HepG2 (cell line): Measurements from ENCODE around the gene TRIM54. TPM values are rescaled to one million over a fixed set of nuclear protein-coding genes. Genes with fewer than 3 reads are reported as not detected.

Experiments
- ATAC-seq: fragments of 200-7000 bp; cut with Tn5 transposase; 3 replicates; pipeline ENCODE4 v1.9.1; 2020; ENCODE audit warnings: mild to moderate bottlenecking, moderate library complexity
- BruUV-seq: library from RNA; stranded (reverse); fragments of 400-500 nt; replicated peaks from 2 replicates; lab custom pipeline; 2021; lab: Mats Ljungman, UMichigan
- CTCF ChIA-PET: fragments of 300-600 bp; formaldehyde crosslinking; extraction: SDS; loops from one replicate; lab custom pipeline; 2021; ENCODE audit warnings: low total read pairs, inconsistent platforms, low intra/inter-chr PET ratio; lab: Yijun Ruan, JAX
- POLR2A ChIA-PET: fragments of 350-600 bp; sonication (Branson Sonifier 250); formaldehyde crosslinking; loops from one replicate; lab custom pipeline; 2020; ENCODE audit warnings: antibody characterized with exemption, inconsistent platforms; lab: Yijun Ruan, JAX
- DNase-seq: peaks from one replicate; pipeline ENCODE4 v3.0.0-alpha.2; 2015; ENCODE audit warnings: low spot score
- FAIRE-seq: peaks from 3 replicates; lab custom pipeline; 2011; peaks lifted over from hg19 to GRCh38; lab: Jason Lieb, UNC
- H2AFZ ChIP-seq: one replicate; pipeline ENCODE4 v1.6.1; 2011; ENCODE audit warnings: low read length, inconsistent platforms
- H3K27ac ChIP-seq: fragments of 300-600 bp; 3 replicates; pipeline ENCODE4 v1.8.0; 2011; ENCODE audit warnings: mixed run types, mild to moderate bottlenecking, mixed read lengths, low read length, inconsistent platforms; ENCODE audit not compliant: insufficient read depth; ENCODE audit errors: extremely low read length
- H3K27me3 ChIP-seq, 2 experiments: fragments of 200-600 bp in 1 of 2; 2 replicates in 1 of 2; 3 replicates in 1 of 2; pipeline versions ENCODE4 v1.6.0 to v1.8.0; 2011; ENCODE audit warnings: low read length in 2 of 2, mild to moderate bottlenecking in 2 of 2, moderate library complexity in 2 of 2, inconsistent platforms in 1 of 2; ENCODE audit not compliant: insufficient read depth in 2 of 2, control insufficient read depth in 1 of 2
- H3K36me3 ChIP-seq, 2 experiments: fragments of 200-600 bp in 1 of 2; replicated peaks in 1 of 2; 2 replicates in 1 of 2; 3 replicates in 1 of 2; pipeline versions ENCODE4 v1.5.1 to v1.8.0; 2011; ENCODE audit warnings: low read length in 2 of 2, inconsistent platforms in 1 of 2; ENCODE audit not compliant: insufficient read depth in 2 of 2, control insufficient read depth in 1 of 2
- H3K4me1 ChIP-seq: 2 replicates; pipeline ENCODE4 v1.5.1; 2012; ENCODE audit warnings: low read length, inconsistent platforms; ENCODE audit not compliant: insufficient read depth
- H3K4me2 ChIP-seq: 2 replicates; pipeline ENCODE4 v1.6.0; 2011; ENCODE audit warnings: low read depth, low read length, inconsistent platforms
- H3K4me3 ChIP-seq, 3 experiments: fragments of 200-600 bp in 1 of 3; sonication (generic), shearing (Covaris generic) in 1 of 3; replicated peaks in 1 of 3; 2 replicates each; pipeline ENCODE4 v1.5.1; 2011 to 2016; ENCODE audit warnings: low read length in 3 of 3, inconsistent platforms in 2 of 3, low read depth in 2 of 3, mild to moderate bottlenecking in 2 of 3, control low read depth in 1 of 3, mixed read lengths in 1 of 3; ENCODE audit not compliant: insufficient read depth in 1 of 3
- H3K79me2 ChIP-seq: one replicate; pipeline ENCODE4 v1.6.1; 2011; ENCODE audit warnings: low read length, inconsistent platforms; ENCODE audit not compliant: insufficient read depth
- H3K9ac ChIP-seq: 2 replicates; pipeline ENCODE4 v1.6.0; 2011; ENCODE audit warnings: mild to moderate bottlenecking, low read depth, low read length, inconsistent platforms; ENCODE audit not compliant: insufficient read depth
- H3K9me3 ChIP-seq: 2 replicates; pipeline ENCODE4 v1.5.1; 2012; ENCODE audit warnings: mild to moderate bottlenecking, low read length
- H4K20me1 ChIP-seq: 2 replicates; pipeline ENCODE4 v1.6.0; 2011; ENCODE audit warnings: inconsistent platforms, mild to moderate bottlenecking, low read length, moderate library complexity; ENCODE audit not compliant: insufficient read depth
- FOXP4 ChIP-seq: sonication (generic); formaldehyde crosslinking; IDR thresholded peaks from 2 replicates; pipeline ENCODE4 v1.4.0; 2020; ENCODE audit warnings: missing genetic modification reagents
- GTF2F1 ChIP-seq: fragments of 150-350 bp; IDR thresholded peaks from 2 replicates; pipeline ENCODE4 v1.6.1; 2014; ENCODE audit warnings: low read length
- GZF1 ChIP-seq: sonication (generic); formaldehyde crosslinking; IDR thresholded peaks from 2 replicates; pipeline ENCODE4 v1.5.1; 2020; ENCODE audit warnings: mild to moderate bottlenecking, missing genetic modification reagents
- HDAC1 ChIP-seq: sonication (generic); formaldehyde crosslinking; IDR thresholded peaks from 2 replicates; pipeline ENCODE4 v1.5.1; 2020; ENCODE audit warnings: mild to moderate bottlenecking, missing genetic modification reagents
- HOXA3 ChIP-seq: sonication (generic); formaldehyde crosslinking; IDR thresholded peaks from 2 replicates; pipeline ENCODE4 v1.5.0; 2020; ENCODE audit warnings: missing genetic modification reagents
- ISL2 ChIP-seq: sonication (generic); formaldehyde crosslinking; IDR thresholded peaks from 2 replicates; pipeline ENCODE4 v1.5.0; 2020; ENCODE audit warnings: missing genetic modification reagents
- MEF2D ChIP-seq: sonication (generic); formaldehyde crosslinking; IDR thresholded peaks from 2 replicates; pipeline ENCODE4 v1.5.1; 2020; ENCODE audit warnings: mild to moderate bottlenecking, missing genetic modification reagents
- TCF7 ChIP-seq: sonication (generic); IDR thresholded peaks from 2 replicates; pipeline ENCODE4 v1.6.1; 2016; ENCODE audit warnings: antibody characterized with exemption, low read depth
- U2AF1 ChIP-seq: fragments of 200-400 bp; formaldehyde crosslinking; optimal IDR thresholded peaks from 2 replicates; pipeline ENCODE3; 2017; ENCODE audit warnings: mild to moderate bottlenecking, low read depth, low read length
- ZFP90 ChIP-seq: sonication (generic); formaldehyde crosslinking; IDR thresholded peaks from 2 replicates; pipeline ENCODE4 v1.8.0; 2022; ENCODE audit warnings: missing genetic modification reagents, mild to moderate bottlenecking, inconsistent platforms, borderline replicate concordance
- ZFX ChIP-seq: sonication (generic); formaldehyde crosslinking; IDR thresholded peaks from 2 replicates; pipeline ENCODE4 v1.4.0; 2020; ENCODE audit warnings: mild to moderate bottlenecking, low read depth, missing genetic modification reagents, moderate library complexity
- ZMAT3 ChIP-seq: sonication (generic); formaldehyde crosslinking; conservative IDR thresholded peaks from 2 replicates; pipeline ENCODE4 v1.7.0; 2021; ENCODE audit warnings: missing genetic modification reagents
- ZNF30 ChIP-seq: sonication (generic); formaldehyde crosslinking; IDR thresholded peaks from 2 replicates; pipeline ENCODE4 v1.5.0; 2020; ENCODE audit warnings: mild to moderate bottlenecking, missing genetic modification reagents
- ZNF329 ChIP-seq: sonication (generic); formaldehyde crosslinking; IDR thresholded peaks from 2 replicates; pipeline ENCODE4 v1.9.0; 2021; ENCODE audit warnings: low read depth, mild to moderate bottlenecking, missing genetic modification reagents
- ZNF367 ChIP-seq: sonication (generic); formaldehyde crosslinking; IDR thresholded peaks from 2 replicates; pipeline ENCODE4 v1.4.0; 2020; ENCODE audit warnings: missing genetic modification reagents, borderline replicate concordance
- ZNF510 ChIP-seq: sonication (generic); formaldehyde crosslinking; IDR thresholded peaks from 2 replicates; pipeline ENCODE4 v1.4.0; 2020; ENCODE audit warnings: low read depth, mild to moderate bottlenecking, missing genetic modification reagents
- ZNF543 ChIP-seq: sonication (generic); formaldehyde crosslinking; IDR thresholded peaks from 2 replicates; pipeline ENCODE4 v1.4.0; 2020; ENCODE audit warnings: mild to moderate bottlenecking, missing genetic modification reagents
- ZNF556 ChIP-seq: sonication (generic); formaldehyde crosslinking; IDR thresholded peaks from 2 replicates; pipeline ENCODE4 v1.4.0; 2020; ENCODE audit warnings: mild to moderate bottlenecking, missing genetic modification reagents, borderline replicate concordance
- ZNF564 ChIP-seq: sonication (generic); formaldehyde crosslinking; IDR thresholded peaks from 2 replicates; pipeline ENCODE4 v1.8.1; 2023; ENCODE audit warnings: mild to moderate bottlenecking, missing genetic modification reagents
- ZNF790 ChIP-seq: sonication (generic); formaldehyde crosslinking; IDR thresholded peaks from 2 replicates; pipeline ENCODE4 v1.8.0; 2022; ENCODE audit warnings: missing genetic modification reagents, mild to moderate bottlenecking, borderline replicate concordance
- WGBS: methylation state at CpG from one replicate; pipeline ENCODE4 v1.1.6; 2017; ENCODE audit warnings: low lambda C conversion rate; 5-methylcytosine and 5-hydroxymethylcytosine counted together
- in situ Hi-C: cut with HindIII; loops from 2 replicates; pipeline ENCODE4 v1.10.0; 2017; ENCODE audit warnings: low pct_unique_long_range_greater_than_20kb; ENCODE audit not compliant: extremely low pct_ligation_motif_present
- intact Hi-C: fragments of 100-400 bp; cut with micrococcal nuclease; formaldehyde crosslinking; loops from one replicate; pipeline ENCODE4 v1.10.0; 2022; ENCODE audit not compliant: unreplicated experiment
- polyA plus RNA-seq, 8 experiments: library from polyadenylated mRNA; depleted of rRNA in 3 of 8; stranded (reverse) in 7 of 8; unstranded in 1 of 8; fragments of >200 nt; fragmentation: Illumina TruSeq in 4 of 8; extraction: Trizol in 4 of 8; gene quantifications; 2 replicates each; pipeline versions ENCODE4 v1.2.1 to v1.2.3, GENCODE V29; 2011 to 2016; ENCODE audit warnings: low read depth in 4 of 8, missing spikeins in 1 of 8, mixed read lengths in 1 of 8; ENCODE audit not compliant: insufficient read depth in 1 of 8
- total RNA-seq, 5 experiments: library from RNA; depleted of rRNA; stranded (reverse); fragments of >200 nt; fragmentation: Illumina TruSeq; extraction: Trizol; gene quantifications; 2 replicates each; pipeline ENCODE4 v1.2.3, GENCODE V29; 2016; ENCODE audit warnings: low read depth in 1 of 5
- TF ChIP-seq, protein P1 (sequence below): sonication (generic); formaldehyde crosslinking; IDR thresholded peaks from 2 replicates; pipeline ENCODE4 v1.4.0; 2020; ENCODE audit warnings: missing genetic modification reagents

TRIM54 gene
- total and polyA plus RNA-seq, 2 of the 13 experiments (the other 11 are each of a cell fraction or from before 2014, with no cell fraction given), result 0.07 to 0.13 TPM

DNA sequence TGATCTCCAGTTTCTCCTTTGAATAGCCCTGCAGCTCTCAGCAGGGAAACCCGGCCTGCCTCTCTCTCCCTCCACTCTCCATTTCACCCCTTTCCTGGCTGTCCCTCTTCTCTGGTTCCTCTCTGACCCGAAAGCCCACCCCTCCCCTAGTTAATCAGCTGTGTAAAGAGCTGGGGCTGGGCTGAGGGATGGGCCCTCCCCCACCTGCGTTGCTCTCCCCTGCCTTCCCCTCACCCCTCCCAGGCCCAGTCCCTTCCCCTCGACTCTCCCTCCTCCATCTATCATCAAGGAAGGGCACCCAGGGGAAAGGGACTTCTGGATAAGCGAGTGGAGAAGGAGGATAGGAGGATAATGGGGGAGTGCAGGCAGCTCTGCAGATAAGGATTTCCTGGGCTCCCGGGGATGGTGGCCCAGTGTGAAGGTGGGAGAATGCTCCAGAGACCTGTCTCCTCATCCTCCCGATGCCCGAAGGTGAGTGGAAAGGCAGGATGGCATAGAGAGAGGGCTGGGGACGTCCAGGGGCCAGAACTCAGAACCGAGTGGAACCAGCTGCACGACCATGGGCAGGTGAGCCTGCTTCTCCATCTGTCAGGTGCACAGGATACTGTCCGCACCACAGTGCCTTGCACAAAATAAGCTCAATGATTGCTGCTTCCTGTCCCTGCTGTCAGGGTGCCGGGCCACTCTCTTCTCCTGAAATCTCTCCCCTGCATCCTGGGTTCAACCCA, 31.4 kb upstream of the TRIM54 start:
- Histone ChIP-seq H3K36me3 (no peaks in the 10 kb centered on the region), H3K4me2 (peak overlapping the region; percentile 94), H3K27me3 (peaks cover 0 to 13% of the 10 kb centered on the region in 2 experiments; a peak in 3 of 5 replicates), H3K4me1 (peaks cover 25% of the 10 kb centered on the region), H2AFZ (no peak overlapping the region), H3K9me3 (no peaks in the 10 kb centered on the region), H3K4me3 (peak overlapping the region in 2 of 3 experiments; percentile 31 to 70; a peak in 3 of 6 replicates), H3K79me2 (no peaks in the 10 kb centered on the region), H3K27ac (no peak overlapping the region), H4K20me1 (no peaks in the 10 kb centered on the region), H3K9ac (peak overlapping the region; percentile 66; the same call in 1 of the 2 replicates)
- FAIRE-seq (no peak), ATAC-seq (peak; percentile 1; the same call in 2 of the 3 replicates), DNase-seq (no peak)
- ChIA-PET POLR2A (interaction anchor here (1.3 to 2.1 kb wide), 3 partner anchors 11 to 53 kb away, joined by 3 to 6 read pairs (median 3); no protein-coding TSS in a partner anchor), CTCF (interaction anchor here (1.9 to 3.6 kb wide), 3 partner anchors 14 to 53 kb away, joined by 7 to 38 read pairs (median 22); no protein-coding TSS in a partner anchor)
- WGBS, result 34% methylated on average over 13 of the region's 13 CpGs
- in situ Hi-C loops, result no loop called here
- intact Hi-C loops, result loop anchor here (1.0 to 10.0 kb wide), 3 partner anchors 29 to 124 kb away; partner anchors contain the start of genes EIF2B4 and SNX17
- no TSS peak for BruUV-seq
- TF ChIP-seq ZNF543 (peak; percentile 20; the same call in 1 of the 2 replicates), ZMAT3 (no peak), ZNF510 (no peak), ZNF329 (CRISPR knock-in tag) (no peak), MEF2D (0 out of 2 replicates have a peak, but pooled peaks have one; percentile 44), ZNF367 (CRISPR knock-in tag) (no peak), ZNF30 (CRISPR knock-in tag) (no peak), ZNF790 (CRISPR knock-in tag) (no peak), ZNF556 (CRISPR knock-in tag) (peak; percentile 32; the same call in 1 of the 2 replicates), TCF7 (0 out of 2 replicates have a peak, but pooled peaks have one; percentile 22), HDAC1 (CRISPR knock-in tag) (no peak), ZFP90 (CRISPR knock-in tag) (0 out of 2 replicates have a peak, but pooled peaks have one; percentile 15), HOXA3 (CRISPR knock-in tag) (0 out of 2 replicates have a peak, but pooled peaks have one; percentile 1), FOXP4 (CRISPR knock-in tag) (no peak), GTF2F1 (no peak), U2AF1 (no peak), GZF1 (no peak; the same call in 1 of the 2 replicates), ISL2 (no peak), ZNF564 (CRISPR knock-in tag) (no peak), ZFX (CRISPR knock-in tag) (0 out of 2 replicates have a peak, but pooled peaks have one; percentile 22)
- TF ChIP-seq, protein P1, sequence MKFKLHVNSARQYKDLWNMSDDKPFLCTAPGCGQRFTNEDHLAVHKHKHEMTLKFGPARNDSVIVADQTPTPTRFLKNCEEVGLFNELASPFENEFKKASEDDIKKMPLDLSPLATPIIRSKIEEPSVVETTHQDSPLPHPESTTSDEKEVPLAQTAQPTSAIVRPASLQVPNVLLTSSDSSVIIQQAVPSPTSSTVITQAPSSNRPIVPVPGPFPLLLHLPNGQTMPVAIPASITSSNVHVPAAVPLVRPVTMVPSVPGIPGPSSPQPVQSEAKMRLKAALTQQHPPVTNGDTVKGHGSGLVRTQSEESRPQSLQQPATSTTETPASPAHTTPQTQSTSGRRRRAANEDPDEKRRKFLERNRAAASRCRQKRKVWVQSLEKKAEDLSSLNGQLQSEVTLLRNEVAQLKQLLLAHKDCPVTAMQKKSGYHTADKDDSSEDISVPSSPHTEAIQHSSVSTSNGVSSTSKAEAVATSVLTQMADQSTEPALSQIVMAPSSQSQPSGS (CRISPR knock-in tag), result no peak
